Caki2 (cell line): ENCODE measurements around the gene SLC28A3. TPM values are rescaled to one million over a fixed set of nuclear protein-coding genes. Genes with fewer than 3 reads are reported as not detected.

Source experiments
- DNase-seq: peaks from one replicate; pipeline ENCODE4 v3.0.0-alpha.2; 2015; ENCODE audit warnings: low read depth
- in situ Hi-C: cut with HindIII; loops from 2 replicates; pipeline ENCODE4 v1.10.0; 2016; ENCODE audit warnings: low sequenced_read_pairs, low pct_unique_long_range_greater_than_20kb, mixed read lengths
- total RNA-seq: library from RNA; depleted of rRNA; stranded (reverse); fragments of >200 nt; shearing (Covaris generic); gene quantifications from 2 replicates; pipeline ENCODE4 v1.2.3, GENCODE V29; 2014; ENCODE audit warnings: low replicate concordance

The SLC28A3 gene
- total RNA-seq, 1 experiment from 2014 or later = not detected

DNA sequence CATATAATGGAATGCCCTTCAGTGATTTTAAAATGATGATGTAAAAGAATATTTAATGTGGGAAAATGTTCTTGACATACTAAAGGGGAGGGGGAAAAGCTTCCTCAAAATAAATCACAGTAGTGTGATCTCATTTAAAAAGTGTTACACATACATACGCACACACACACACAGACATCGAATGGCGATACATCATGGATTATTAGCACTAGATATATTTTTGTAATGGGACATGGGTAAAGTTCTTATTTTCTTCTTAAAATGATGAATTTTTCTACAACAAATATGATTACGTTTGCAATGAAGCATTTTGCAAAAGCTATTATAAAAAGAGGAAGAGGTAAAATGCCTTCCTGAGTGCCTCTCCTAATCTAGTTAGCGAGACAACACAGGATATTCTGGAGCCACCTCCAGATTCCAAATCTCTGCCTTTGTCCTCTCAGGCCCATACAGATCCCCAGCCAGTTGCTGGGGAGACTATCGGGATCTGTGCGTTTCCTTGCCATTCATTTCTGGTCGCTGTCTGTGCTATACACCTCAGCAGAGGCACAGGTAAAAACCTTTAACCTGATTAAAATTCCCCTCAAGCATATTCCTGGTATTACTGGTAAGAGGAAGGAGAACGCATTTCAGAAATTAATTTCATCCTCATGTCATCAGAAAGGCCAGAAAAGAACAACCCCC lies 69.6 kb downstream of the SLC28A3 start:
- in situ Hi-C loops = no loop called here

DNA sequence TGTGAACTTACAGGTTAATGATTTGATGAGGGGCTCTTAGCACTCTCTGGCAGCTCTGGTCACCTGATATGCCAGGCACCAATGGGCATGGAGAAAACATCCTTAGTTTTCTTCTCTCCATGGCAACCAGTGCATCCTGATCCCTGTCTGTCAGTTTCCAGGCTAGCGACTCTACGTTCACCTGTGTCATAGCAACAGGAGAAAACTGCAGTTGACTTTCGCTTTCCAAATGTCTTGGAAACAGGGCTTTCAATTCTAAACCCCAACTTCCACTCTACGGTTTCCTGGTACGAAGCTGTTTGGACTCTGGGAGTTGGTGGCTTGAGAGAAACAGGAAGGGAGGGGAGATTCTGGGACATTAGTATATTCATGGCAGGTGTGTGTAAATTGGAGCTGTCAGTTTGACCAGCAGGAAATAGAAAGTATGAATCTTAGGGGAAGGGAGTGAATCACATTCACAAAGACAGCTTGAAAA lies 74.4 kb downstream of the SLC28A3 start:
- DNase-seq = peak; percentile 22
- in situ Hi-C loops = no loop called here

More for the DNA sequence above, 69.6 kb downstream of the SLC28A3 start:
- no peak for DNase-seq

- in situ Hi-C loops = no loop called here
- no peak for DNase-seq
Observed at GRCh38 chr9:84264307-84265029, 76.1 kb downstream of the SLC28A3 start.

DNA sequence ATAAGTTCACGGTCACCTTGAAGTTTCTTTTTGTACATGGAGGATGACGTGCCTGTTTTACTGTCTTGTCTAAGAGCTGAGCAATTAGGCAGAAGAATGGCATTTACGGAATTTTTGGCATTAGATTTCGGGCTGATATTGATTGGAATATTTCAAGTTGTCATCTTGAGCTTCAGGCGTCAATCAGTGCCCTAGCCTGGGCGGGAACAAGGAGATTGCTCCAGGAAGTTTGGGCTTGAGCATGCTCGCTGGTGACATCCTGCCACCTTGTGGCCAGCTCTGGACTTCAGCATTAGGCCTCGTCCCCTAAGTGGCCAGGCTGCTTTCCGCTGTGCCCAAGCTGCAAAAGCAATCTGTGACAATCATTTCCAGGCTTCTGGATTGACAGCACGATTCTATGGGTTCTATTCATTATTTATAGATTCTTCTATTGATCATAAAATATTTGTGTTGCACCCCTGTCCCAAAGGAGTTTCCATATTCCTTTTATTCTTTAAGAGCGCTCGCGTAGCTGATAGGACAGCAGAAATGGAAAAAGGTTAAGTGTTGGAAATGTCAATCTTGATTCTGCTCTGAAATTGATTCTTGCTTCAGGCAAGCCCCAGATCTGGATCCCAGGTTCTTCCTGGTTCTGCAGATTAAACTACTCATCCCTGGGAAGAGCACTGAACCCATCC lies 79.3 kb downstream of the SLC28A3 start:
- peak; percentile 44 for DNase-seq
- in situ Hi-C loops = no loop called here

DNA sequence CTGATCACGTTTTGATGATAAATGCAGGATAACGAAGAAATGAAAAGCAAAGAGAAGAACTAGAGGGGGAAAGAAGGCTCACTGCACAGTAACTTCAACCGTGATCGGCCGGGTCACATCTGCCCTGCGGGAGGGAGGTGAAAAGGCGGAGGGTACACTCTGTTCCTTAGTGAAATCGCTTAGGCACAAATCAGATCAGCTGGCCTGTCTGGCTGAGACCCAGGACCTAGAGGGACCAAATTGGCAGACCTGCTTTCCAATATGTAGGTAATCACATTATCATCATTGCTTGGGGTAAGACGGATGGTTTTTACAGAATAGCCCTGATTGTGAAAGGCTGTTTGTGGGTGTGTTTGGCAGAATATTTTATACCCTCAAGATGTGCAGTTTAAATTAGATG lies 82.2 kb downstream of the SLC28A3 start:
- in situ Hi-C loops = no loop called here
- DNase-seq = no peak

- DNase-seq = no peak
- in situ Hi-C loops = no loop called here
Observed at GRCh38 chr9:84255696-84256095, 84.9 kb downstream of the SLC28A3 start.

DNA sequence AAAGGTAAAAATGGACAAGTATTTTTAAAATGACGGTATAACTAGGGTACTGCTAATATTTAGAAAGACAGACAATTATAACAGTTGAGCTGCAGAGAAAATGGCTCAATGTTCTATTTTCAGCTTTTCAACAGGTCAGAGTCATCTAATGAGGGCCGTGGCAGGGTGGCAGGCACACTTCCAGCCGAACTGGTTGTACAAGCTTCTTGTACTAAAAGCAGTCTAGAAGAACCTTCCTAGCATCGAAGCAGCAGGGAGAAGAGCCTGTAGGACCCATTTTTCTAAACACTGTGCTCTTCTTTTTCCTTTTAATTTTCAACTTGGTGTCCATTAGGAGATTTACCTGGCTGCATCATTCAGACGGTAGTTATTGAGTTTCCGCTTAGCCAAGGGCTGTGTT lies 85.6 kb downstream of the SLC28A3 start:
- in situ Hi-C loops = no loop called here
- no peak for DNase-seq

DNA sequence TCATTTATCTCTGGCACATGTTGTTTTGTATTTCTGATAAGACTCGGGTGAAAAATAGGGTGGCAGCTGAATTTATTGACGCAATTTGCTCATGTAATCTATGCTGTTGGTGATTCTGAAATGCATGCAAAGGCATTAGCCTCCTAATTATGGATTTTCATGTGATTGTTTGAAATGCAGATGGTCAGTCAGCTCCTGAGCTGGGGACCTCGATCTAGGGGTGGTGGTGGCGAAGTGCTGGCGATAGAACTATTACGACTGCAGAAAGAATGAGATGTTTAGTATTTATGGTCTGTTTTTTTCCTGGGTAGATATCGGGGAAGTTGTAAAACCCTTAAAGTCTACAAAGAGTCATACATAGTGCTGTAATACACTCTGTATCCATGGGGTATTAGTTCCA lies 88.6 kb downstream of the SLC28A3 start:
- no peak for DNase-seq
- in situ Hi-C loops = no loop called here

- DNase-seq = no peak
- in situ Hi-C loops = no loop called here
Observed at GRCh38 chr9:84241817-84242373, 98.7 kb downstream of the SLC28A3 start.

- in situ Hi-C loops = no loop called here
- no peak for DNase-seq
Observed at GRCh38 chr9:84239343-84239742, 101.2 kb downstream of the SLC28A3 start.

DNA sequence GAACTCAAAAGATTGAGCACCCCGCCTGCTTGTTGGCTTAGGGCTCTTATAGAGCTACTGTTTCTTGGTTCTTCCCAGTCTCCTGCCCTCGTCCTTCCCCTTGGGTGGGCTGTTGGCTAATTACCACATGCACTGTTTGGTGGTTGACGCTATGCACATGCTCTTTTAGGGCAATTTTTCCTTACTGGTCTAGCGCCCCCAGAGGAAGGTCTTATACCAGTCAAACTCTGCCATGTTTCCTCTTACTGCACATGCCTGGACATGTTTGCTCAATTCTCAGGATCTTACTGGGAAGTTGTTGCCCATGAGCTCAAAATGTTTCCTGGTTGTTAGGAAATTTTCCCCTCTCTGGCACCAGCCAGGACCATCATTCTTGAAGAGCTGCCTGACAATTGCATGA lies 101.9 kb downstream of the SLC28A3 start:
- no peak for DNase-seq
- in situ Hi-C loops = no loop called here

DNA sequence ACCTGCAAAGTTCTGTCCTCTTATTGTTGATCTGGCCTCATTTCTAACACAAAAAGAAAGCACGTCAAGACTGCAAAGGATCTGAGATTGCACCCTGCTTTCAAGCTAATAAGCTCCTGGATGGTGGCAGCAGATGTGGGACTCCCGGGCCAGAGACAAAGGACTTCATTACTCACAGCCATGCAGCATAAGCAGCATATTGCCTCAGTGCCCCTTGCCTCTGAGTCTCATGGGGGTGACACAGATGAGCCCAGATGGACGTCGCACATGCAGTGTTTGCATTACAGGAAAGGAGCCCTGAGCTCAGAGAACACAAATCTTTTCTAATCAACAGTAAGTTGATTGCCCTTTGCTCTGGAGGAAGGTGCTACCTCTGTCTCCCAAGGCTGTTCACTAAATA lies 105.0 kb downstream of the SLC28A3 start:
- in situ Hi-C loops = no loop called here
- DNase-seq = no peak

GRCh38 chr9:84230355-84231145 lies 110.0 kb downstream of the SLC28A3 start:
- no peak for DNase-seq
- in situ Hi-C loops = no loop called here

GRCh38 chr9:84229191-84229590 lies 111.4 kb downstream of the SLC28A3 start:
- in situ Hi-C loops = no loop called here
- DNase-seq = peak; percentile 2

GRCh38 chr9:84228130-84228720 lies 112.3 kb downstream of the SLC28A3 start:
- in situ Hi-C loops = no loop called here
- DNase-seq = no peak

DNA sequence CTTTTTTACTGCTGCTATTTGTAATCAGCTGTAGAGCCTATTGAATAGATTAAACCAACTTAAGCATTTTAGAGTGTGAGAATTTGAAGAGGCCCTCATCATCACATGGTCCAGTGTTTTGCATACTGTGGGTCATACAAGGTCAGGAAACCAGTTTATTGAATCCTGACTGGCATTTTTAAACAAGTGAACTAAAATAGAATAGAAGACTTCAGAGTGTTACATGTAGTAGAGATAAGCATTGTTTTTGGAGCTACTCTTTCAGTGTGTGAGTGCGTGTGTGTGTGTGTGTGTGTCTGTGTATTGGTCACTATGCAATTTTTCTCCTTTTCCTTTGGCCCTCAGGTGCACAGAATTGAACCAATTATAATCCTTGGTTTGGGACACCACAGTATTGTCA lies 114.4 kb downstream of the SLC28A3 start:
- DNase-seq = no peak
- in situ Hi-C loops = no loop called here
